Measurements from ENCODE around the gene UTP14C.
A peak's percentile ranks its signal among the peaks of the same experiment; 100 is the strongest.
"Not testable (repeated sequence)": the region's sequence is repeated elsewhere in the genome, so short reads cannot be mapped to it uniquely, and the experiment has no call there.

The UTP14C gene

DNA sequence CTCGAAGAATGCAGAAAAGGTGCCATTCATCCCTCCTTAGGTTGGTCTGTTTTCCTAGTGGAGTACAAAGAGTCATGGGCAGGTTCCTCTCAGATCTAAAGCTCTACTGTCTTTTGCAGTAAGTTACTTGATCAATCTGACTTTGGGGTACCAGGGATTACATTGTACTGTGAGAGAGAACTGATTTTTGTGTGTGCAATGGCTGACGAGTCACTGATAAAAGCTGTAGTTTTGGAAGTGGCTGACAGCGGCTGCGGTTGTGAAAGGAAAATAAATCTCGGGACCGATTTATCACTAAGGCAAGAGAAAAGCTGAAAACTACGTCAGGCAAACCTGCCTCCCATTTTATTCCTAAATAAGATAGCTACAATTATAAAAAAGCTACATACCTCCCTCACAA lies 26.9 kb downstream of the UTP14C start:
- DNase-seq = no peak

DNA sequence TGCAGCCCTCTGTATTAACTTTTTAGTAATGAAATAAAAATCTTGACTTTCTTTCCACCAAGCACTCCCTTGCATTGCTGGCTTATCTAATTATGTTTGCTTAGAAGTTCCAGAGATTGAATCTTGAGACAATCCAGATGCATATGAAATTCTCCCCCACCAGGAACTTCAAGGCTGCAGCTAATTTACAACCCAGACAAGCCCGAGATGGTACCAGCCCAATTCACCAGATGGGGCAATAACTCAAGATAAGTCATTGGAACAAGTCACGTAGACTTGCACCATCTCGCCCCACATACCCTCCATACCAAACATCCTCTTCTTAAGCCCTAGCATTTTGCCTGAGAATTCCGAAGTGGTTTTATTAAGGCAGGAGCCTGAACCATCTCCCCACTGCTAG lies 29.0 kb downstream of the UTP14C start:
- no peak for DNase-seq

GRCh38 chr13:52061064-52061463 lies 36.6 kb downstream of the UTP14C start:
- not testable (repeated sequence) for DNase-seq

DNA sequence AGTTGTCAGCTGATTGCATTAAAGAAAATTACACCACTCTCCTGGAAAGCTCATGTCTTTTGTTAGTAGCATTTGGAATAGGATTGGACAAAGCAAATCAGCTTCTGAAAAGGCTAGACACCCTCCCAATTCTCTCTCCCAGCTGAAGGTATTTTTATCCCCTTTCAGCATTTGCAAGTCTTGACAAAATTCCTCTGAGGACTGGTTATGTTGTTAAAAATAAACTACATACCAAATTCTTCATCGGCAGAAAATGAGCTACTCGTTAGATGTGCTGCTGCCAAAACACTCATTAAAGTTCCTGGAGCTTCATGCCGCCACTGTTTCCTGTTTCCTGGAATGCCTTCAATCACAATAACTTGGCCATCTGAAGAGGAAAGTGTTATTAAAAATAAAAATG lies 37.1 kb downstream of the UTP14C start:
- no peak for DNase-seq

GRCh38 chr13:52067237-52067636 lies 42.7 kb downstream of the UTP14C start:
- no peak for DNase-seq

DNA sequence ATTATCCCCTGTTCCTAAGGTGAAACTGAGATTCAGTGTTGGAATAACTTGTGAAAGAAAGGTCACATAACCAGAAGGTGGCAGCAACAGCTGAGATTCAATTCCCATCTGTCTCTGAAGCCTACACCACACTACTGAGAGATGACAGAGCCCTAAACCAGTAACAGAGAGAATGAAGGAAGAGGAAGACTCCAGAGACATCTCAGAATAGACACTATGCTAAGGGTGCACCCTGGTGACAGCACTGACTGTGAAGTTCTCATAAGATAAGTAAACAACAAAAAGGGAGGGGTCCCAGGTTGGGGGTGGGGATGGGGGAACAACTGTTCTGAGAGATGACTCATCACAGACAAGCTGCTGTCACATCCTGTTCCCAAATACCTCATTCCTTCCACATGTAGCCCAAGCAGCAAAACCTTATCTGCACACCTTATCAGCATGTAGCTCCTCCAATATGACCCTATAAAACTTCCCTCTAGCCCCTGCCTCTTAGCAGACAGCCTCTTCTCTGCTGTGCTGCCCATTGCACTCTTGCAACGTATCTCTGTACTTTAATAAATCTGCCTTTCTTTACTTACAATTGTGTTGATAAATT lies 46.5 kb downstream of the UTP14C start:
- DNase-seq = peak; percentile 1
